NCI-H2196 (cell line): ENCODE data around the gene STX8.
"Not testable (repeated sequence)": the region's sequence is repeated elsewhere in the genome, so short reads cannot be mapped to it uniquely, and the experiment has no call there.

Source experiments
- DNase-seq: peaks from one replicate; lab custom pipeline; 2025; ENCODE audit not compliant: unreplicated experiment; lab: John Stamatoyannopoulos, UW

Gene STX8

DNA sequence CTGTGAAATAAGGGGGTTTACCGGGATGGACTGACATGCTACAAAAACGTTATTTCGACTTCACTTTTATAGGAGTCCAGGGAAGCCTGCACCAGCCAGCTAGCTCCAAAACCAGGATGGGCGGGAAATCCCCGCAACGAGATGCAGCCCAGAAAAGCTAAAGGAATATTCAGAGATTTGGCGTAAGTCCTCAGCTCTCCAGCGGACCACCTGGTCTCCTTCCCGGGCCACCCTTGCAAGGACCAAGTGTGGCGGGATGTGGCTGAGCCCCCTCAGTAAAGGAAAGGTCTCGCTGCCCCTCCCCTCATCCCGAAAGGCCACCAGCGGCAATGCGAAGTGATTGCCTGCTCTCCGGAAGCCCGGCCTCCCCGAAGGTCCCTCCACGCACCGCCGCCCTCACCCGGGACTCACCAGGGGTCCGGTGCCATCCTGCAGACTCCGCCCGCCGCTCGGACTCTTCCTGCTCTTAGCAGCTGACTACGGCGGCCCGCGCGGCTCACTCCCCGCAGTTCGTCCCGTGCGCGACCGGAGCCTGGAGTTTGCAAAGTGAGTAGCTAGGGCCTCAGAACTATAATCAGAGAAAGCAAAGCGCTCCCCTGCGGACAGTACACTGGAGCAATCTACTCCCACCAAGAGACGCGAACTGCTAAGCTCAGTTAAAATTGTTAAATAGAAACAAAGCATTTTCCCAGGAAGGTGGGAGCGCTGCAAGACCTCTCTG is at the start of gene STX8:
STX8 (minus strand) TSS at position 440 of the 721 bp plus-strand sequence; CDS start at position 428, 12 bp downstream.
- DNase-seq: peak; percentile 58

DNA sequence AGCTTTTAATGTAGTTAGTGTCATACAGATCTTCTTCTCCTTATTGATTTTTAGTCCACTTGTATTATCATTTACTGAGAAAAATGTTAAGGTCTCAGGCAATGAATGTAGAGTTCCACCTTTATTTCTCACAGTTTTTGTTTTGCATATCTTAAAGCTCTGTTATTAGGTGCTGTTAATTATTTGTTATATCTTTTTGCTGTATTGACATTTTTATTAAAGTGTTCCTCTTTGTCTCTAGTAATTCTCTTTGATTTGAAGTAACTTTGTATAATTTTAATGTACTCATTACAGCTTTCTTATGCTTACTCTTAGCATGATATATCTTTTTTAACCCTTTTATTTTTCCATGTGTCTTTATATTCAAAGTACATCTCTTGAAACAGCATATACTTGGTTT is 47.3 kb upstream of the STX8 start:
- no peak for DNase-seq

GRCh38 chr17:9615486-9615885 is 39.9 kb upstream of the STX8 start:
- no peak for DNase-seq

GRCh38 chr17:9612006-9612405 is 36.4 kb upstream of the STX8 start:
- no peak for DNase-seq

GRCh38 chr17:9611557-9611956 is 35.9 kb upstream of the STX8 start:
- no peak for DNase-seq

DNA sequence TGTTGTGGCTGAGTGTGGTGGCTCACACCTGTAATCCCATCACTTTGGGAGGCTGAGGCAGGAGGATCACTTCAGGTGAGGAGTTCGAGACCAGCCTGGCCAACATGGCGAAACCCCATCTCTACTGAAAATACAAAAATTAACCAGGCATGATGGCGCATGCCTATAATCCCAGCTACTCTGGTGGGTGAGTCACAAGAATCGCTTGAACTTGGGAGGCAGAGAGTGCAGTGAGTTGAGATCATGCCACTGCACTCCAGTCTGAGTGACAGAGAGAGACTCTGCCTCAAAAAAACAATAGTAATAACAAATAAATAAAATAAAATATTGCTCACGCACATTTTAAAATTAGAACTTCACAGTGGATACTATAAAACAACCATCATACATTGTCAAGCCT is 31.4 kb upstream of the STX8 start:
- not testable (repeated sequence) for DNase-seq

- no peak for DNase-seq
These were observed 30.8 kb upstream of the STX8 start for GRCh38 chr17:9606453-9606852.

DNA sequence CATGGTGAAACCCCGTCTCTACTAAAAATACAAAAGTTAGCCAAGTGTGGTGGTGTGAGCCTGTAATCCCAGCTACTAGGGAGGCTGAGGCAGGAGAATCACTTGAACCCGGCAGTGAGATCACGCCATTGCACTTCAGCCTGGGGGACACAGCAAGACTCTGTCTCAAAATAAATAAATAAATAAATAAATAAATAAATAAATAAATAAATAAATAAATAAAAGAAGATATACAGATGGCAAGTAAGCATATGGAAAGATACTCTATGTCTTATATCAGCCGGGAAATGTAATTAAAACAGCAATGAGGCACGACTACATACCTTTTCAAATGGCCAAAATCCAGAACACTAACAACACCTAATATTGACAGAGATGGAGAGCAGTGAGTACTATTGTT is 29.0 kb upstream of the STX8 start:
- DNase-seq: not testable (repeated sequence)

GRCh38 chr17:9598661-9599060 is 23.0 kb upstream of the STX8 start:
- no peak for DNase-seq

- DNase-seq: not testable (repeated sequence)
These were observed 22.0 kb upstream of the STX8 start for GRCh38 chr17:9597638-9598037.

- DNase-seq: no peak
These were observed 18.4 kb upstream of the STX8 start for GRCh38 chr17:9594065-9594464.

DNA sequence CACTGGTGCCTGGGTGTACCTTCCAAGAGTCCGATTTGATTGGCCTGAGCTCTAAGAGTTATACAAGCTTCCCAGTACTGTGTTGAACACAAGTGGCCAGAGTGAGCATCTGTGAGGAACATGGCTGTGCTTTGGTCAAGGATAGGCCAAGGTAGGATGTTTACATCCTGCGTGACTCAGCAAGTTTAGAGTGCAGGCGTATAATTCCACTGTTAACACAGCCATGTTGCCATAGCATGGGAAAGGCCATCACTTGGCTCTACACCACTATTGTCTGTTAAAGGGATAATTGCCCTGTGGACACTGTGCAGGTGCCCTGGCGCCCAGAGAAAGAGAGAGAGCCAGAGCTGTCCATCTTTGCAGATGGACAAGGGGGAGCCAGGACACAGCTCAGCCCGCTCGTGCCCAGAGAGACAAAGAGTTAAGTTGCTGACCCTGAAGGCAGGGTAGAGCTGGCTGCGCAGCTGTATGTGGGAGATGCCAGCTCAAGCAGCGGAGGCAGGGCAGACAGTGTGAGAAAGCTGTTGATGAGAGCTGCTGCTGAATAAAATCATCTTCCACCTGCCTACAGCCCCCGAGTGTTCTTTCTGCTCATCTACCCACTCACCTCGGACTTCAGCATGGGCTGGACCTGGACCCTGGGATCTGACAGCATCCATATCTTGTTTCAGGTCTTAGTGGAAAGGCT is 12.5 kb upstream of the STX8 start:
- DNase-seq: no peak

- DNase-seq: no peak
These were observed 1.7 kb upstream of the STX8 start for GRCh38 chr17:9577373-9577709.

DNA sequence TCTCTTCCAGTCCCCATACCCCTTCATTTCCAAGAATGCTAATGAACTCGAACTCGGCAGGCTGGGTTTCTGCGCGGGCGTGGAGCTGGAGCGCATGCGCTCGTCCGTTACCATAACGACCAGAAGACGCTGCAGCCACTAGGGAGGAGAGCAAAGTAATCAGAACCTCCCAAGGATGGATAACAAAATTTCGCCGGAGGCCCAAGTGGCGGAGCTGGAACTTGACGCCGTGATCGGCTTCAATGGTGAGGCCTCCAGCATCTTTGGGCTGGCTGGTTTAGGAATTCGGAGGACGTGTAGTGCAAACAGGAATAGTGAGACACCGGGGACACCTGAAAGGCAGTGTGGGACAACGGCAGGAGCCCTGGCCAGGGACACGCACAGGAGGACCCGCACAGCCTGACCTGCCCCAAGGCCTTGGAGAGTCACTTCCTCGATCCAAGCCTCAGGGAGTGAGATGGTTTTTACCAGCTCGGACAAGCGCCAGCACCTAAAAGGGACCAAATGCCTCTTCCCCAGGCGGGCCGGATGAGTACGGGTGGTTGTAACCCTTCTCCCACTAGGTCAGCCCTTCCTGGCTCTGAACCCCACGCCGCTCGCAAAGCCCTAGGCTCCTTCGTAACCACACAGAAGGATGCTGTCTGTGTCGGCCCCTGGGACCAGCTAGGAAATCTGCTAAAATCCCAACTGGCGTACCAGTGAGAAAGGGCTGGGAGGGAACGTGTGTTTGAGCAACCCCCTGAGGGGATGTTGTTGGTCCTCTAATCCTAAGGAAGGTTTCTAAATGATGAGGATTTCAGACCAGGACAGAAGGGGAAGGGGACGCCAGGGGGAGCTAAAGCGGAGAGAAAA is 1.1 kb upstream of the STX8 start, which contains the start of gene CFAP52:
CFAP52 (plus strand) TSS at position 122 of the 852 bp plus-strand sequence; CDS start at position 176, 54 bp downstream.
- peak; percentile 43 for DNase-seq

DNA sequence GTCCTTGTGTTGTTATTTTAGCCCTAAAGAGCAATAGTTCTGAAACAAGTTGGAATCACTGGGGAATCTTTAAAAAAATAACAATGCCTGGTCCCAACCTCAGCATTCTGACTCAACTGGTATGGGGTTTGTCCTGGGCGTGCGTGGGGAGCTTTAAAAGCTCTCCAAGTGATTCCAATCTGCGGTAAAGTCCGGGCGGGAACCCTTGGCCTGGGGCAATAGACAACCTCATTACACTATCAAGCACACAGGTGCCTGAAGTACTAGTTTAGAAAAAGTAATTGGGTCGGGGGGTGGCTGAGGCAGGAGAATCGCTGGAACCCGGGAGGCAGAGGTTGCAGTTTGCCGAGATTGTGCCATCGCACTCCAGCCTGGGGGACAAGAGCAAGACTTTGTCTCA is 4.4 kb downstream of the STX8 start:
- no peak for DNase-seq

GRCh38 chr17:9568957-9569588 is 6.5 kb downstream of the STX8 start:
- no peak for DNase-seq

- no peak for DNase-seq
These were observed 7.6 kb downstream of the STX8 start for GRCh38 chr17:9568004-9568403.

DNA sequence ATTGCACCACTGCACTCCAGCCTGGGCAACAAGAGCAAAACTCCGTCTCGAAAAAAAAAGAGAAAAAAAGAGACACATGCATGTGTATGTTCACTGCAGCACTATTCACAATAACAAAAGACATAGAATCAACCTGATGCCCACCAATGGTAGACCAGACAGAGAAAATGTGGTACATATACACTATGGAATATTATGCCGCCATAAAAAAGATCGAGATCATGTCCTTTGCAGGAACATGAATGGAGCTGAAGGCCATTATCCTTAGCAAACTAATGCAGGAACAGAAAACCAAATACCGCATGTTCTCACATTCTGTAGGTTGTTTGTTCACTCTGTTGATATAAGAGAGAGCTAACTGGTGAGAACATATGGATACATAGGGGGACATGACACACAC is 8.9 kb downstream of the STX8 start:
- DNase-seq: not testable (repeated sequence)

- DNase-seq: no peak
These were observed 9.6 kb downstream of the STX8 start for GRCh38 chr17:9566067-9566466.

- DNase-seq: no peak
These were observed 11.5 kb downstream of the STX8 start for GRCh38 chr17:9564104-9564503.

DNA sequence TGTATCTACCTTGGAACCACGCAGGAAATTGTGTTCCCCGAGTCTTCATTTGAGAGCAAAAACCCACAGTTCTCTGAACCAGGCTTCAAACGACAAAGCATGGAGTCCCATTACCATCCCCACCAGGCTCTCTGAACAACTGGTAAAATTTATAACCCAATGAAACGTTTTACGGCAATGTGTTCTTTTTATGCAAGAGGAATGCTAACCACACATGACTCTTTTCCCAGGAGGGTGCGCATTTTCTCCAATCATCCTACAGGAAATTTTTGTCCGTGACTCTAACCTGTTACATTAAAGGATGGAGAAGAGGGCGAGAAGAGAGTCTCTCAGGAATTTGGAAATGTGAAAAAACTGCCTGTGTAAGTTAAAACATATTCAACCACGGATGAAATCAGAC is 17.8 kb downstream of the STX8 start:
- DNase-seq: no peak
